ENCODE results near the gene ADPRM.

Gene ADPRM

GRCh38 chr17:10751563-10751962, 54.2 kb downstream of the ADPRM start:
- TF ChIP-seq EZH2 (optimal IDR thresholded peaks at IDR 0.05; ENCODE audit: low read depth, low read length) (no peak), EZH2phosphoT487 (IDR thresholded peaks at IDR 0.05; ENCODE audit: low read length) (no peak), CTCF (IDR thresholded peaks at IDR 0.05; ENCODE audit: low read length) (no peak)
- Histone ChIP-seq H4K20me1 (ENCODE audit: insufficient read depth, low read length) (no peaks in the 10 kb centered on the region), H3K9me2 (replicated peaks; ENCODE audit: insufficient read depth, low read length) (no peaks in the 10 kb centered on the region), H3K27ac (ENCODE audit: low read length) (no peak overlapping the region), H3K79me2 (ENCODE audit: low read length) (no peaks in the 10 kb centered on the region), H3K4me2 (ENCODE audit: low read depth, low read length) (no peak overlapping the region), H2AFZ (ENCODE audit: low read length) (no peak overlapping the region), H3K9me3 (replicated peaks; ENCODE audit: insufficient read depth, low read length) (no peaks in the 10 kb centered on the region), H3K36me3 (replicated peaks; ENCODE audit: insufficient read depth, low read length) (no peaks in the 10 kb centered on the region), H3F3A (ENCODE audit: insufficient read depth, low read length) (no peaks in the 10 kb centered on the region), H3K9ac (ENCODE audit: low read length) (no peak overlapping the region), H3K4me1 (ENCODE audit: low read length) (no peaks in the 10 kb centered on the region), H3K4me3 (ENCODE audit: low read length) (no peak overlapping the region), H3K27me3 (replicated peaks; ENCODE audit: insufficient read depth, low read length) (peaks cover 6% of the 10 kb centered on the region; the same call in 1 of the 2 replicates)
- DNase-seq = no peak

DNA sequence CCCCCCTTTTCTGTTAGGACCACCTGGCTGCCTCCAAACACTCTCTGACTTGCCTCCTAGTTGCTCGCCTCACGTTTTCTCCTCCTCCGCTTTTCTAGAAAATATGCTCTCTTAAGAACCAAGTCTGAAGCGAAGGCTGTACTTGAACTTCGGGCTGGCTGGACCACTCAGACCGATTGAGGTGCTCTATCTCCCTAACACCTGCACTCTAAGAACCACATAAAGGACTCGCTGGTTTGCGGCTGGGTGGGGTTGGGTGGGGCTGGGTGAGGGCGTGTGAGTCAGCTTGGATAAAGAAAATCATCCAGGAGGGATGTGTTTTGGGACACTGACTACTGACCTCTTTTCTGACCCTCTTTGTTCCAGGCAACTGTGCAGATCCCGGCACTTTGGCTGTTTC, 55.3 kb downstream of the ADPRM start:
- Histone ChIP-seq H4K20me1 (ENCODE audit: insufficient read depth, low read length) (no peaks in the 10 kb centered on the region), H3K36me3 (replicated peaks; ENCODE audit: insufficient read depth, low read length) (no peaks in the 10 kb centered on the region), H3K4me3 (ENCODE audit: low read length) (no peak overlapping the region), H3K4me1 (ENCODE audit: low read length) (no peaks in the 10 kb centered on the region), H3K9me3 (replicated peaks; ENCODE audit: insufficient read depth, low read length) (no peaks in the 10 kb centered on the region), H3K4me2 (ENCODE audit: low read depth, low read length) (no peak overlapping the region), H3K9ac (ENCODE audit: low read length) (no peak overlapping the region), H3K79me2 (ENCODE audit: low read length) (no peaks in the 10 kb centered on the region), H3K27me3 (replicated peaks; ENCODE audit: insufficient read depth, low read length) (peaks cover 6% of the 10 kb centered on the region; the same call in 1 of the 2 replicates), H3K27ac (ENCODE audit: low read length) (no peak overlapping the region), H3K9me2 (replicated peaks; ENCODE audit: insufficient read depth, low read length) (no peaks in the 10 kb centered on the region), H3F3A (ENCODE audit: insufficient read depth, low read length) (no peaks in the 10 kb centered on the region), H2AFZ (ENCODE audit: low read length) (no peak overlapping the region)
- no peak for DNase-seq
- TF ChIP-seq EZH2 (optimal IDR thresholded peaks at IDR 0.05; ENCODE audit: low read depth, low read length) (no peak), CTCF (IDR thresholded peaks at IDR 0.05; ENCODE audit: low read length) (no peak), EZH2phosphoT487 (IDR thresholded peaks at IDR 0.05; ENCODE audit: low read length) (no peak)

- peak; percentile 14 for DNase-seq
- H3K27ac ChIP-seq (ENCODE audit: low read length) = no peak overlapping the region
- peaks cover 6% of the 10 kb centered on the region; the same call in 1 of the 2 replicates for H3K27me3 ChIP-seq (replicated peaks; ENCODE audit: insufficient read depth, low read length)
- H3K36me3 ChIP-seq (replicated peaks; ENCODE audit: insufficient read depth, low read length) = no peaks in the 10 kb centered on the region
- H3F3A ChIP-seq (ENCODE audit: insufficient read depth, low read length) = no peaks in the 10 kb centered on the region
- no peaks in the 10 kb centered on the region for H3K79me2 ChIP-seq (ENCODE audit: low read length)
- no peaks in the 10 kb centered on the region for H3K4me1 ChIP-seq (ENCODE audit: low read length)
- H3K4me3 ChIP-seq (ENCODE audit: low read length) = no peak overlapping the region
- TF ChIP-seq EZH2 (optimal IDR thresholded peaks at IDR 0.05; ENCODE audit: low read depth, low read length) = no peak
- no peak for TF ChIP-seq EZH2phosphoT487 (IDR thresholded peaks at IDR 0.05; ENCODE audit: low read length)
- TF ChIP-seq CTCF (IDR thresholded peaks at IDR 0.05; ENCODE audit: low read length) = peak; percentile 37
- H3K9me2 ChIP-seq (replicated peaks; ENCODE audit: insufficient read depth, low read length) = no peaks in the 10 kb centered on the region
- H4K20me1 ChIP-seq (ENCODE audit: insufficient read depth, low read length) = no peaks in the 10 kb centered on the region
- H3K4me2 ChIP-seq (ENCODE audit: low read depth, low read length) = no peak overlapping the region
- no peak overlapping the region for H2AFZ ChIP-seq (ENCODE audit: low read length)
- H3K9me3 ChIP-seq (replicated peaks; ENCODE audit: insufficient read depth, low read length) = no peaks in the 10 kb centered on the region
- no peak overlapping the region for H3K9ac ChIP-seq (ENCODE audit: low read length)
These were observed 56.7 kb downstream of the ADPRM start for GRCh38 chr17:10754109-10754508.
